NCI-H2196 (cell line): Measurements from ENCODE around the gene GAREM1.
"Not testable (repeated sequence)": the region's sequence is repeated elsewhere in the genome, so short reads cannot be mapped to it uniquely, and the experiment has no call there.

Experiments
- DNase-seq: peaks from one replicate; lab custom pipeline; 2025; ENCODE audit not compliant: unreplicated experiment; lab: John Stamatoyannopoulos, UW

GAREM1 gene

DNA sequence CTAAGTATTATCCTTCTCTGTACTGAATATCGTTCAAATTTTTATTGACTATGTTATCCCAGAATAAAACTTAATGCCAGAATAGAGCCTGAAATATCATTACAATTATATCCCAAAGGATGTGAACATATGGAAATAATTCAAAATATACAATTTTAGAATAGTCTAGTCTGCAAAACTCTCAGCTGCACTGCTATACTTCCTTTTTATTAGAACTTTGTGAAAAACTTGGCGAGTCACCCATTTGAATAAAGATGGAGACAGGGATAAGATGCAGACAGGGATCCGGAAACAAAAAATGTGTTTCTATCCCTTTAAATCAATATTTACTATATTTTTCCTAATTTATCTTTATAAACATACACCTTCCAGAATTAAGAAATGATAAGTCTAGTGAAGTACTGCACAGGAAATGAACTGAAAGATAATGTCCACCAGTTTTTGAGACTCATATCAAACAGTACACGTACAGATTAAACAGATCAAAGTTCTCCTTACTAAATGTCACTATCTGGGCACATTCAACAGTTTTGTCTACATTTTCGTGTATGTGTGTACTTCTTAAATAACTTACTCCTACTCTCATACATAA, 173.0 kb downstream of the GAREM1 start:
- no peak for DNase-seq

DNA sequence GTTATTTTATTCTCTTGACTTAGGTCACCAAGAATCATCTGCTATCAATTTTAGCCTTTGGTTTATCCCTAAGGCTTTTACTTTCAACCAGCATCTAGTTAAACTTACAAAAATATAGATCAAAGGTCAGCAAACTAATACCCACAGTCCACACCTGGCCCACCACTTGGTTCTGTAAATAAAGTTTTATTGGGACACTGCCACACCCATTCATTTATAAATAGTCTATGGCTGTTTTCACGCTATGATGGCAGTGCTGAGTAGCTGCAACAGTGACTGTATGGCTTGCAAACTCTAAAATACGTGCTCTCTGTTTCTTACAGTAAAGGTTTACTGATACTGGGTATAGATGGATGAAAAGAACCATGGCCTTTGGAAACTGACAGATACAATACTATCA, 173.8 kb downstream of the GAREM1 start:
- no peak for DNase-seq

DNA sequence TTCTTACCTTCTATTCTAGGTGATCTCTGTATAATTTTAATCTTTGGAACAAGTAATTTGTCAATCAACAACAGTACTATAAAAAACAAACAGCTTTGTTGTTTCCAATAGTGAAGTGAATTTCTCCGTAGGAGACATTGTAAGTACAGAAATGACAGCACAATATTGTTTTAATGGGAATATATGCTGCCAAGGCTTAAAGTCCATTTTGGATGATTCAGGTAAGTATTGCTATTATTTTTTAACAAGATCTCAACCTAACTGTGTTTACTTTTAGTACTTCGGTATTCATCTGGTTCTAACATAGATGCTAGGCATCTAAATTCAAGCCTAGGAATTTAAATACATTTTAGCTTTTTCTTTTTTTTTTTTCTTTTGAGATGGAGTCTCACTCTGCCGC, 175.1 kb downstream of the GAREM1 start:
- DNase-seq = no peak

DNA sequence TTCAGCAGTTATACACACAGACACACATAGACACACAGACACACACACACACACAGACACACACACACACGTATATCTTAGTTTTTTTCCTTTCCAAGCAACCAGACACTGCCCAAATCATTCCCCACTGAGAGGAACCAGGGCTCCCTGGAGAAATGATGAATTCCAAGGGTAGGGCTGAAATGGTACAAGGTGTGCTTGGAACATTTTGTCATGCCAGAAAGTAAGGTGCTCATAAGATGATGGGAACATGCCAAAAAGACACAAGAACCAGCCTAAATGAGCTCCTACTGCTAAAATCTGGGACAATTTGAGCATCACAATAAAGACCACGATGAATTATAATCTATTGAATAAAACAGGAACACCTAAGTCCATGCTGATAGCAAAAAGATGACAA, 177.6 kb downstream of the GAREM1 start:
- DNase-seq = no peak

DNA sequence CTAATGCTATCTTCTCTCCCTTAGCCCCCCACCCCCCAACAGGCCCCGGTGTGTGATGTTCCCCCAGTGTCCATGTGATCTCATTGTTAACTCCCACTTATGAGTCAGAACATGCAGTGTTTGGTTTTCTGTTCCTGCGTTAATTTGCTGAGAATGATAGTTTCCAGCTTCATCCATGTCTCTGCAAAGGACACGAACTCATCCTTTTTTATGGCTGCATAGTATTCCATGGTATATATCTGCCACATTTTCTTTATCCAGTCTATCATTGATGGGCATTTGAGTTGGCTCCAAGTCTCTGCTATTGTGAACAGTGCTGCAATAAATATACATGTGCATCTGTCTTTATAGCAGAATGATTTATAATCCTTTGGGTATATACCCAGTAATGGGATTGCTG, 179.1 kb downstream of the GAREM1 start:
- DNase-seq = not testable (repeated sequence)

DNA sequence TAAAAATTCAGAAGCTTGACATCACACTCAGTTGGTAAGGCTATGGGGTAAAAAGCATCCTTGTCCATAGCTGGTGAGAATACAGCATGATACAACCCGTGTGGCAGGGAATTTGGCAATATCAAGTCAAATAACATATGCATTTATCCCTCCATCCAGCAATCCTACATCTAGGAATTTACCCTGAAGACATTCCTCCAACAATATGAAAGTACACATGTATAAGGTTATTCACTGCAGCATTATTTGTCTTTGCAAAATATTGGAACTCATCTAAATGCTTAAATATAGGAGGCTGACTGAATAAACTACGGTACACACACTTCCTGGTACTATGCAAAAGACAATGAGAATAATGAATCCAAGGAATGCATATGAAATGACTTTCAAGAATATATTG, 179.9 kb downstream of the GAREM1 start:
- DNase-seq = no peak

DNA sequence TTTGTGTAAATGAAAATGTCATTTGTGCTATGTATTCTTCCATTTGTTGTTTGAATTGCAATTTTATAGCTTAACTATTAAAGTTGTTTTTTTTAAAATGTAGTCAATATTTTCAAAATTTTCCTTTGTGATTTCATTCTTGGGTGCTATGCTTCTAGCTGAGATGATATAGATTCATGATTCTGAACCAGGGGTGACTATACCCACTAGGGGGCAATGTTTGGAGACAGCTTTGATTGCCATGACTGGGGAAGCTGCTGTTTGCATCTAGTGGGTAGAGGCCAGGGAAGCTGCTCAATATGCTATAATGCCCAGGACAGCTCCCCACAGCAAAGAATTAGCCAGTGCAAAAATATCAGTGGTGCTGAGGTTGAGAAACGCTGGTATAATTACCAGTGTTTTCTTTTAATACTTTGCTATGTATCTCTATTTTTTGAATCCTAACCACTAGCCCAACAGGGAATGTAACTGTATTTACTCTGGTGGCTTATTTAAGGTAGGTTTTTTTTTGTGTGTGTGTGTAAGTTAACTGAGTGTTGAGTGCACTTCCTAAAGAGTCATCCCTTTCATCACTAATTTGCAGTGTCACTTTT, 181.1 kb downstream of the GAREM1 start:
- peak; percentile 69 for DNase-seq

DNA sequence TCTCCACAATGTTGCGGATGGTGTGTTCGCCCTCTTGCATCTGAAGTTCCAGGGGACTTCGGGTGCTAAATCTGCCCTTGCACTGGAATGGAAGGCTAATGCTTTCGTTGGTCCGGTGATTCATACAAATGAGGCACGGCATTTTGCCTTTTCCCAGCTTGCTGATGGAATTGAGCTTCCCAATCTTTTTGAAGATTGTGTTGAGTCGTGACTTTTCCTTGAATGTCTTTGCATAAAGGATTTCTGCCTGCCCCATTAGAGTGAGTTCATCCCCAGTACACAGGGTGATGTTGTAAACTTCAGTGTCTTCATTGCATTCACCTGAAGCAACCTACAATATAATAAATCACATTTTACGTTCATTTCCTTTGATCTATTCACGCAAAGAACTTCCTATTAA, 182.8 kb downstream of the GAREM1 start:
- DNase-seq = no peak

DNA sequence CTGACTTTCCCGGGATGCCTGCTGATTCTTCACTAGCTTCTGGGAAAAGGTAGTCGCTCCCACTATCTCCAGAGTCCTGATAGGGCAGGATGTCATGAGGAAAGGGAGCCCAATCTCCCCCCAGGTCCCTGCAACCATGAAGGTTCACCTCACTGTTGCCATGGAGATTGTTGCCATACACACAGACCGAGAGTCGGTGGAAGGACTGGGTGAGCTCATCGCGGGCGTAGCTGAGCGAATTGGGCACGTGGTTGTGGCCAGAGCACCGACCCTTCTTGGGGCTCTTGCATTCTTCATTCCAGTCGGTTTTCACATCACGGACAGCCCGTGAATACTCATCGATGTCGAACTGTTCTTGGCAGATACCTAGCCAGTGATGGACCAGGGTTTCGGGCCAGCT, 183.4 kb downstream of the GAREM1 start:
- DNase-seq = no peak

DNA sequence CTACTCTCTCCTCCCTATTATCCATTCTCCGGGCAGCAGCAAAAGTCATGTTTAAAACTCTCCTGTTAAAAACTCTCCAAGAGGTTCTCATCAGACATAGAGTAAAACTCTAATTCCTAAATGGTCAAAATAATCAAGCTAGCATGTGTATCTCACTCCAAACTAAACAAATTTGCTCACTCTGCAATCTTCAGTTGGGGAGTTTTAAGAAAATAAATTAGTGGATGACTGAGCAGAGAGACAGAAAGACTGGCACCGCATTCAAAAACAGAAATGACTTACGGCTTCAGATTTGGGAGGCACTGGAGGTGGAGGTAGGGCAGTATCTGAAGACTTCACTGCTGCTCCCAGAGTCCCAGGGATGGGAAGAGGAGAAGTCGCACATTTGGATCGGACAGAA, 183.9 kb downstream of the GAREM1 start:
- no peak for DNase-seq

DNA sequence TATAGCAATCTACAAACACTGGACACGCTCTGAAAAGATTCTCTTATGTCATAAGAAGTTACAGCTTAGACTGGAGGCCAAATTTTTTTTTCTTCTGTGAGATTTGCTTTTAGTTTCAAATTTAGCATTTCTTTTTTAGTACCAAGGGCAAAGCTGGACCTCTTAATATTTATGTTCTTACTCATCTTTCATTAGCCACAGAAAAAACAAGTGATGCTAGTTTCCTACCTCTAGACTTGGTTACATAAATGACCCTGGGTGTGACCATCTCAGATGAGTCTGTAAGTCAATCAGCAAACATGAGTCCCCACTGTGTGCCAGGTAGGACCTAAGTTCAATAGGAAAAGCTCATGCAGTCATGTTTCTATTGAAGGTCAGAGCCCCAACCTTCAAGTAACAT, 186.4 kb downstream of the GAREM1 start:
- DNase-seq = no peak

DNA sequence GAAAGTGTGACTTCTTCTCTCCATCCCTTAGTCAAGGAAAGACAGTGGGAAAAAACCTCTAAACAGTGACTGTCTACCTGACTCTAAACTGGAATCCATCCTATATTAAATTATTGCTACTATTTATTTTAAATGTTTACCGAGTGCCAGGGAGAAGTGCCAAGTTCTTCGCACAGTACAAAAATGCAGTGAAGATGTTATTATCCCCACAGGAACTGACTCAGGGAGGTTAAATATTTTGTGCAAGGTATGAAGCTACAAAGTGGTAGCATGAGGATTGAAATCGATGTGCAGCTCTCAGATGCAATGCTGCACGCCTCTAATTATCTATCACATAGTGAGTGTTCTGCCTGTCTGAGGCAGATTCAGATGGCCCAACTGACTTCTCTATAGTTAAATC, 189.8 kb downstream of the GAREM1 start:
- no peak for DNase-seq

DNA sequence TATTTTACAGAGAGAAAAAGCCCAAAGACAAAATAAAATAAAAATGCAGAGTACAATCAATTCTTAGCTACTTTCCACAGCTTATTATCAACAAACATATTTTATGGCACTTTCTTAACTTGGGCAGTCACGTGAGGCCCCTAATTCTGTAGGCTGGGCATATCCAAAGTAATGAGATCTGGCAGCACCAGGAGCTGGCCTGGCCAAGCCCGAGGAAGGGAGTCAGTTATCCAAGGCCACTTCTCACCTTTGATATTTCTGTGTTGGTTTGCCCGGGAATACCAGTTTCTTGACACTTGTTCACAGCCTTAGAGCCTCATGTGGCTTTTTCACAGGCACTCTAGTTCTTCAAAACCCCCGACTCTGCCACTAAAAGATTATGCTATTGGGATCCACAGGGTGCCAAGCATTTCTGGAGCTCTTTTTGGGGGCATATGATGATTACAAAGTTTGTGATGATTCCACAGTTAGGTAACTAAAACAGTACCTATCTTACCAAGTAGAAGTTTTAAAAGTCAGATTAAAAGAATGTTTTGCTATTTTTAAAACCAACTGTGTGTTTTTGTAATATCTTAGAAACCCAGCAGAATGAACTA, 190.4 kb downstream of the GAREM1 start:
- DNase-seq = no peak

DNA sequence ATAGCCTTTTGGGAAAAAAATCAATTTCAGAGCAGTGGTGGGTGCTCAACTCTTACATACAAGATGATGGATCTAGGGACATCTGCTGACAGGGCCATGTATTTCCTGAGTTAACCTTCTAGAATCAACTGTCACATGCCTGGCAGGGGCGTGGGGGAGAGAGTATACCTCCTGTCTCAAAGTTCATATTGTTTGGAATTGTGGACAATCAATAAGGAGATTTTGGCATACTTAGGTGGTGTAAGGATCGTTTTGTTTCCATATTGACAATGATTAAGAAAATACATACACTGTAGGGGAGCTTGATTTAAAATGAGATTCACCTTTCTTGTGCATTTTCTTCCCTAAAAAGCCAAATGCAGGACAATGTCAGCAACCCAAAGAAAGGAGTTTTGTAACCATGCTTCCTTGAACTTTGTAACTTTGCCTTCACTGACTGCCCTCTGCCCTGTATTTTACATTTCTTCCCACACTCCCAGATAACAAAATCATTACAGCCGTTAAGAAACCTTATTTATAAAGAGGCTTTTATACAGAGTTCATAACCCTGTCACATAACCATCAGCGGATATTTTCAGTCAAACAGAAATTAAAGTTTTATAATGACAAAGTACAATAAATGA, 192.4 kb downstream of the GAREM1 start:
- no peak for DNase-seq

DNA sequence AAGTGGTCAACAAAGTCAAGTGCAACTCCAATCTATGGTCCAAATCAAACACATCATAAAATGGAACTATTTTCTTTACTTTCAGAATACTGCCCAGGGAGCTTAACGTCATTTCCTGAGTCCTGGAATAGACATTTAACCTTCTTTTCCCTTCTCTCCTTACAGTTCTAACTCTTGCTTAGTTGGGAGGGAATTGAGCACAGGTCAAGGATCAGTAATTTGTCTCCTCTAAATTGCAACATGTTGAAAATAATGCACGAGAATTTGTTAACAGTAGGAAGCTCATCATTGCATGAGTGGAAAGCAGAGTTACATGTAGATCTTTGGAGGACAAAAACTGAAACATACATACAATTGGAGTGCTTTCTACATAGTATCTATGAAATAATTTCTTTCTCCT, 193.1 kb downstream of the GAREM1 start:
- DNase-seq = no peak

DNA sequence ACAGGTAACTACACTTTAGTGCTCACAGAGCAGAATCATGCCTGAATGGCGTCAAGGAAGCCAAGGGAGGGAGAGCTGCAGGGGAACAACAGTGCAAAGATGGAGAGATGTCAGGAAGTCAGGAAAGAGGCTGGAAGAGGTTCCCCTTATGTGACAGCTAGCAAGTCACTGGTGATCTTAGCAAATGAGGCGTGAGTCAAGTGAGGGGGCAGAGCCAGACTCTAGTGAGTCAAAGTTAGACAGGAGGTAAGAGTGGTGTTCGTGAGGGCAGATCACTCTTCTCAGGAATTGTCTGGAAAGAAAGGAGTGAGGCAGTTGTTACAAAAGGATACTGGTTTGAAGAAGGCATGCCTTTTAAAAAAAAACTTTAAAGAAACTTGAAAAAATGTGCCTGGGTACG, 193.8 kb downstream of the GAREM1 start:
- DNase-seq = no peak

DNA sequence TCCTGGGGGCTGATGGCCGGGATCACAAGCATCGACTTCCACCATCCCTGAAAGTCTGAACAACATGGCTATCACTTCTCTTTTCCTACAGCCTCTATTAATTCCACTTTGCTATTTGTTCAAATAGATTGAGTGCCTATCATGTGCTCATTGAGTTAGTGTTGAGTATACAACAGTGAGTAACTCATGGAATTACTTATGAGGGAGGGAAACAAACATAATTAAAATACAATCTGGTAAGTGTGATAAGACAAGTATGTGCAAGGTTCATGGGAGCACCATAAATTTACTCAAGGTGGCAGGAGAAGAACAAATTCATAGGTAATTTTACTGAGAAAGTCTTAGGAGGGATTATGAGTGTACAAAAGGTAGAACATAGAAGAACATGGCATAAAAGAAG, 194.4 kb downstream of the GAREM1 start:
- no peak for DNase-seq

DNA sequence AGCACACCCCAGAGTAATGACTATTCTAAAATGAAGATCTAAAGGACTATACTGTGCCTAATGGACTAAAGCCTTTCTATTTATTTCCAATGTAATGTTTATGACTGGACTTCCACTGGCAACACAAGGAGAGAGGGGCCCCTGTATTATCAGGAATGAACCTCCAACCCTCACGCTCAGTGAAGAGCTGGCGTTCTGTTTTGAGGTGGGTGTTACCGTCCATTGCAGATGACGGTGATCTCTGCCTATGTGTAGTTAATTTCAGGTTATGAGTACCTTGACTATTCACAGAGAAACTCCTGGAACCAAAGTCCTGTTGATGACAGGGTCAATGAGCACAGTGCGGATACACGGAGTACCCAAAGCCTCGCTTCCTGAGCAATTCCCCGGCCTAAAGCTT, 195.5 kb downstream of the GAREM1 start:
- DNase-seq = no peak

DNA sequence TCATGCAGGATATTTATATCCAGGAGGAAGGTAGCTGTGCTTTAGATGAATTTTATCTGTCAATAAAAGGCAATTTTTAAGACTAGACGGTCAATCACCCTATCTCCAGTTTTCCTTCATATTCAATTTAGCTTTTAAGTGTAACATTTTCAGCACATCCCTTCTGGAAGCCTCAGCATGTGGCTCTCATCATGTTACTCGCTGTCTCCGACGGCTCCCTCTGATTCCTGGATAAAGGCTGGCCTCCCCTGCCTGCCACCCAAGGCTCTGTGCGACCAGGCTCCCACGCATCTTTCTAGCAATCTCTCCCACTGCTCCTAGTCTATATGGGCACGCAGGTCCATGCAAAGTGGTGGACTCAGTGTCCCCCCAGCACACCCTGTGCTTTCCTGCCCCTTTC, 196.4 kb downstream of the GAREM1 start:
- DNase-seq = no peak

DNA sequence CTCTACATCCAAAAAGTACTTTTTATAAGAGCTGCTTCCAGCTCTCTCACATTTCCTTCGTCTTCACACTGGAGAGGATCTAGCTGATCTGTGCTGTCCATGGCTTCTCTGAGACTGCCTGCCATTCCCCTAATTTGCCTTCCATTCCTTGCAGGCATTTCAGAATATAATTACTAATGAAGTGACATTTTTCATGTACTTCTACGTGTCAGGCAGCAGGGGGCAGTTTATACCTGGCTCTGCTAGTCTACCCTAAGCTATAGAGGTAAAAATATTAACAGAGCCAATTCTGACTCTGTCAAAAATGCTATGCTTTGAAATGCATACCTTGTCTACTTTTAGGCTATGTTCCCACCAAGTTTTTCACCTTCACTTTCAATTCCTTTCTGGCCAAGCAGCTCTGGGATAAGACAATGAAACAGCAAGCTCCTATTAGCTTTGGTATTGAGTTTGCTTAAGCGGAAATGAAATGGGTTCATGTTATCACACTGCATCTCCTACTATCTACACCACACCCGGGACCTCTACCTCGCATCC, 198.9 kb downstream of the GAREM1 start:
- peak; percentile 40 for DNase-seq

DNA sequence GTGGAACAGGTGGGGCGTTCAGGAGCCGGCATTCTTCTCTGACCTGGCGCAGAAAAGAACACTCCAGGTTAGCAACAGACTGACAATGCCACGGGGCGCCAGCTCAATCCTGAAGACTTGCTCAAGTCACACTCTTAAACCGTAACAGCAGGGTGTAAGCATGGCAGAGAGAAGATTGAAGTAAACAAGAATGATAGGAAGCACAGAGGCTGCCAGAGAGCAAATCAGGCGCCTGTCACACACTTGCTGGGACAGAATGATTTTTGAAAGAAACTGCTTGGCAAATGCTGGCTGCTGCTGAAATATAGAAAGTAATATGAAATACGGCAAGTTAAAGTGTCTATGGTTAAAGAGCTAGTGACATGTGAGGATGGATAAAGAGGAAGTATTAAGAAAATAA, 200.3 kb downstream of the GAREM1 start:
- no peak for DNase-seq

DNA sequence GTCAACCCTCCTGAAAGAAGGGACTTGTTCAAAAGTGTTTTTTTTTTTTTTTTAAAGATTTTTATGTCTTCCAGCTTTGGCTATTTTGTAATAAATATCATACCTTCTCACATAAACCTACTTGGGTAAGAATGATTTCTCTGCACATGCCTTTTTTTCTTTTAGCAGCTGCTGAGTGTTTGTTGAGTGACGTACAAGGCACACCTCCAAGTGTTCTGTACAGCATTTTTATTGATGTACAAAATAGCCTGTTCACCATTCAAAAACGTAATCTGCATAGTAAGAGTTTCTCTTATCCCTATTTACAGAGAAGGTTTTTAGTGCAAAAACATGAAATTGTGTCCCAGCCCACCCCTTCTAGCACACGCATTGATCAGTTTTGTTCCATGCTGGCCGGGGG, 203.2 kb downstream of the GAREM1 start:
- DNase-seq = no peak
